WTC11 (cell line): Measurements from ENCODE around the gene TFF2. TPM values are rescaled to one million over a fixed set of nuclear protein-coding genes. Genes with fewer than 3 reads are reported as not detected.

ENCODE experiments used
- total RNA-seq: library from RNA; stranded (reverse); gene quantifications from 3 replicates; pipeline ENCODE4 v1.2.3, GENCODE V29; 2021

Gene TFF2
- total RNA-seq, 1 experiment from 2014 or later: 0.33 TPM

Other genes starting within 250 kb of the TFF2 start
- gene ABCG1, start 131.9 kb downstream of the TFF2 start, total RNA-seq: 2.9 to 4.0 TPM (median 3.7 TPM) in 3 replicates
- 2.9 to 4.2 TPM (median 3.5 TPM) in 3 replicates for gene TFF3, start 35.6 kb downstream of the TFF2 start, total RNA-seq
- 0.53 to 0.98 TPM (median 0.81 TPM) in 3 replicates for gene TFF1, start 15.5 kb upstream of the TFF2 start, total RNA-seq
- 0.25 to 0.39 TPM (median 0.27 TPM) in 3 replicates for gene TMPRSS3, start 45.1 kb upstream of the TFF2 start, total RNA-seq
- 0.09 TPM in 1 of 3 replicates, not detected in the others for gene UBASH3A, start 52.9 kb upstream of the TFF2 start, total RNA-seq
- gene RSPH1, start 145.2 kb upstream of the TFF2 start, total RNA-seq: 0.11 to 0.30 TPM (median 0.16 TPM) in 3 replicates
- gene SLC37A1, start 162.9 kb upstream of the TFF2 start, total RNA-seq: 22.7 to 26.3 TPM (median 25.8 TPM) in 3 replicates